Activated naive CD8-positive, alpha-beta T cell (primary cell): Measurements from ENCODE around the gene SPC24.

Experiments used
- H3K27ac Mint-ChIP-seq: one replicate; pipeline ENCODE4 v1.8.0; 2021; ENCODE audit warnings: mixed read lengths
- H3K27me3 Mint-ChIP-seq: one replicate; pipeline ENCODE4 v1.8.0; 2021; ENCODE audit warnings: mixed read lengths
- H3K36me3 Mint-ChIP-seq: one replicate; pipeline ENCODE4 v1.8.0; 2021; ENCODE audit warnings: mixed read lengths
- H3K4me1 Mint-ChIP-seq: one replicate; pipeline ENCODE4 v1.8.0; 2021; ENCODE audit warnings: low read depth, mixed read lengths
- H3K4me3 Mint-ChIP-seq: one replicate; pipeline ENCODE4 v1.8.0; 2021; ENCODE audit warnings: mild to moderate bottlenecking, mixed read lengths
- H3K9me3 Mint-ChIP-seq: one replicate; pipeline ENCODE4 v1.8.0; 2021; ENCODE audit warnings: low read depth, mixed read lengths

Gene SPC24, protein sequence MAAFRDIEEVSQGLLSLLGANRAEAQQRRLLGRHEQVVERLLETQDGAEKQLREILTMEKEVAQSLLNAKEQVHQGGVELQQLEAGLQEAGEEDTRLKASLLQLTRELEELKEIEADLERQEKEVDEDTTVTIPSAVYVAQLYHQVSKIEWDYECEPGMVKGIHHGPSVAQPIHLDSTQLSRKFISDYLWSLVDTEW

GRCh38 chr19:11155373-11156120 lies at the start of gene SPC24:
Gene SPC24 (minus strand): TSS chr19:11155782. CDS start chr19:11155776, 6 bp downstream.
- Mint-ChIP-seq H3K4me3 (peak within 1 kb of the TSS; percentile 87), H3K4me1 (peaks cover 4% of the 10 kb centered on the region)

DNA sequence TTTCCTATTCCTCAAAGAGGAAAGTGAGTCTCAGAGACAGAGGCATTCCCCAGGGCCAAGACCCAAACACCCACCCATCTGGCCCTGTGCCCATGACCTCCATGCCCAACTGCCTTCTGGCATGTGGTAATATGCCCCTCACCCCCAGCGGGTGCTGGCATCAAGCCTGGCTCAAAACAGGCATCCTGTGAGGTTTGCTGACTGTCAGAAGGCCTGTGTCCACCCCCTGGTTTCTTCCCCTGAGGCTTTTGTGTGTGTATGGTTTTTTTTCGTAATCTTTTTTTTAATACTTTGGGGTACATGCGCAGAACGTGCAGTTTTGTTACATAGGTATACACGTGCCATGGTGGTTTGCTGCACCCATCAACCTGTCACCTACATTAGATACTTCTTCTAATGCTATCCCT lies 49.4 kb upstream of the SPC24 start:
- no peaks in the 10 kb centered on the region for H3K27me3 Mint-ChIP-seq
- no peak overlapping the region for H3K4me3 Mint-ChIP-seq
- no peaks in the 10 kb centered on the region for H3K9me3 Mint-ChIP-seq
- no peak overlapping the region for H3K27ac Mint-ChIP-seq
- H3K36me3 Mint-ChIP-seq = no peaks in the 10 kb centered on the region
- no peaks in the 10 kb centered on the region for H3K4me1 Mint-ChIP-seq

More at GRCh38 chr19:11155373-11156120, at the start of gene SPC24:
- H3K36me3 Mint-ChIP-seq = no peaks in the 10 kb centered on the region
- H3K9me3 Mint-ChIP-seq = no peaks in the 10 kb centered on the region
- H3K27ac Mint-ChIP-seq = peak within 1 kb of the TSS; percentile 64
- H3K27me3 Mint-ChIP-seq = no peaks in the 10 kb centered on the region

DNA sequence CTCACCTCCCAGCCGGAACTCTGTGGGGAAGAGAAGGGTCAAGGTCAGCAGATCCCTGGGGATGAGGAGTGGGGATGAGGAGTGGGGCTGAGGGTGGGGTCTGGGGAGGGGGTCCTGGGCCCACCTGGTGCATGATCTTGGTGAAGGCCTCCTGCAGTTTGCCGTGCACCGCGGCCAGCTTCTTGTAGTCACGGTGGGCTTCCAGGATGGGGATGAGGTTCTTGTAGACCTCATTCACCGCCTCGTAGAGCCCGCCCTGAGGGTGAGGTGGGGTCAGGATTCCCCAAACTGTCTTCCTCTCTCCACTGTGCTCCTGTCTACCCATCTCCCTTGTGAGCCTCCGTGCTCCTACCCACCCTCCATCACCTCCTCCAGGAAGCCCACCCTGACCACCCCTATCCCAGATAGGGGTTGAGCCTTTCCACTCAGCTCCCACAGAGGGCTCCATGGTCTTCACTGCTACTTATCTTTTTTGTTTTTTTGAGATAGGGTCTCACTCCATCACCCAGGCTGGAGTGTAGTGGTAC lies 48.6 kb upstream of the SPC24 start:
- H3K27me3 Mint-ChIP-seq = no peaks in the 10 kb centered on the region
- no peak overlapping the region for H3K27ac Mint-ChIP-seq
- no peaks in the 10 kb centered on the region for H3K9me3 Mint-ChIP-seq
- H3K4me1 Mint-ChIP-seq = no peaks in the 10 kb centered on the region
- H3K4me3 Mint-ChIP-seq = no peak overlapping the region
- no peaks in the 10 kb centered on the region for H3K36me3 Mint-ChIP-seq

DNA sequence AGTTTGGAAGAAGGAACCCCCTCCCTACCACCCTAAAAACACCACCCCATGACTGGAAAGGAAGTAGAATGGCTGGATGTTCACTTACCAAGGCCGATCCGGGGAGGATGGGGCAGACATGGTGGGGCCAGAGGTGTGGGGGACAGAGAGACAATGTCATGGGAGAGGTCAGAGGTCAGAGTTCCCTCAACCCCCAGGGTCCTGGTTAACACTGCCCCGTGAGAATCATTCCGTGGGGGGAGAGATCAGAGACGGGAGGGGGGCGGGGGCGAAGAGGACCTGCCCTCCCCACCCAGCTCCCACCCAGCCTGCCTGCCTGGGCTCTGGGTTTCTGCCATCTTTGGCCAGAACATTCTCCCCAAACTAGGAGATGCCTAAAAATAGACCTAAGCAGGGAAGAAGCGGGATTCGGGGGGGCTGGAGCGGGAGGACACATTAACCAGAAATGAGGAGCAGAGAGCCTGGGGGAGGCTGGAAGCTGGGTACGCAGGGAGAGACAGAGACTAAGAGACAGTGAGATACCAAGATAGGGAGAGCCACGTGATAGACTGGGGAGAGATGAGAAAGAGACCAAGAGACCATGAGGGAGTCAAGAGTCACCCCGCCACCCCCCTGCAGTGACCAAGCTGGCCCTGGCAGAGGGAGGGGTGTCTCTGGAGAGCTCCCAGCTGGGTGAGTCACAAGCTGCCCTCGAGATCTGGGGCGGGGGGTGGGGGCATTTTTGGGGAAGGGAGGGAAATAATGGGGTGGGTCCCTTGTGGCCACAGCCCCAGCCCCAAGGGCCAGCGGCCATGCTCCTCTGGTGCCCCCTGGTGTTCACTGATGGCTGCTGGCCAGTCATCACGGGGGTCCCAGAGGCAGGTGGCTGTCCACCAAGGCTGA lies 47.9 kb upstream of the SPC24 start:
- no peaks in the 10 kb centered on the region for H3K27me3 Mint-ChIP-seq
- no peak overlapping the region for H3K27ac Mint-ChIP-seq
- no peaks in the 10 kb centered on the region for H3K4me1 Mint-ChIP-seq
- no peaks in the 10 kb centered on the region for H3K9me3 Mint-ChIP-seq
- no peaks in the 10 kb centered on the region for H3K36me3 Mint-ChIP-seq
- no peak overlapping the region for H3K4me3 Mint-ChIP-seq

DNA sequence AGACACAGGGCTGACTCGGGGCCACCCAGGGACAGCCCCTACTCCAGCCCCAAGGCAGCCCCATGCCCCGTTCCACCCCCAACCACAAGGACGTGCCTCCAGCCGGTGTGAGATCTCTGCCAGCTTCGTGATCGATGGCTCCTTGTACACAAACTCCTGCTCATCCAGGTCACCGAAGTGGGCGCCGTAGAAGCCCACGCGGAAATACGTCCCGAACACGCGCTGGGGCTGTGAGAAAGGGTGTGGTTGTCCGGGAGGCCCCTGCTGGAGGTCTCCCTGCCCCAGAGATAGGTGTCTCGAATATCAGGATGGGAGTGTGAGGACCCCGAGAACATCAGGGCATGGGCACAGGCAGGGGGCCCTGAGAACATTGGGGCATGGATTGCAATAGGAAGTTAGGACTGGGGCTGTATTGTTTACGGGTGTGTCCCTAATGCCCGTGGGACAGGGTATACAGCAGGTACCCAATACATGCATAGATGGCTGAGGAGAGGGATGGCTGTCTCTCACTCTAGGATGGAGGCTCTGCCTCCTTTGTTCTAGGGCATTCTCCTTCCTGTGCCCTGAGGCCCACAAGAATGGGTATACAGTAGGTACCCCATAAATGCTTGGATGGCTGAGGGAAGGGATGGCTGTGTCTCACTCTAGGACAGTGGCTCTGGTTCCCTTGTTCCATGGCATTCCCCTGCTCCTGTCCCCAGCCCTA lies 47.1 kb upstream of the SPC24 start:
- H3K36me3 Mint-ChIP-seq = no peaks in the 10 kb centered on the region
- no peaks in the 10 kb centered on the region for H3K27me3 Mint-ChIP-seq
- no peaks in the 10 kb centered on the region for H3K9me3 Mint-ChIP-seq
- no peaks in the 10 kb centered on the region for H3K4me1 Mint-ChIP-seq
- H3K27ac Mint-ChIP-seq = no peak overlapping the region
- no peak overlapping the region for H3K4me3 Mint-ChIP-seq

- H3K4me1 Mint-ChIP-seq = no peaks in the 10 kb centered on the region
- no peak overlapping the region for H3K27ac Mint-ChIP-seq
- H3K4me3 Mint-ChIP-seq = no peak overlapping the region
- H3K36me3 Mint-ChIP-seq = no peaks in the 10 kb centered on the region
- no peaks in the 10 kb centered on the region for H3K27me3 Mint-ChIP-seq
- no peaks in the 10 kb centered on the region for H3K9me3 Mint-ChIP-seq
These were observed 46.2 kb upstream of the SPC24 start for GRCh38 chr19:11201791-11202190.

DNA sequence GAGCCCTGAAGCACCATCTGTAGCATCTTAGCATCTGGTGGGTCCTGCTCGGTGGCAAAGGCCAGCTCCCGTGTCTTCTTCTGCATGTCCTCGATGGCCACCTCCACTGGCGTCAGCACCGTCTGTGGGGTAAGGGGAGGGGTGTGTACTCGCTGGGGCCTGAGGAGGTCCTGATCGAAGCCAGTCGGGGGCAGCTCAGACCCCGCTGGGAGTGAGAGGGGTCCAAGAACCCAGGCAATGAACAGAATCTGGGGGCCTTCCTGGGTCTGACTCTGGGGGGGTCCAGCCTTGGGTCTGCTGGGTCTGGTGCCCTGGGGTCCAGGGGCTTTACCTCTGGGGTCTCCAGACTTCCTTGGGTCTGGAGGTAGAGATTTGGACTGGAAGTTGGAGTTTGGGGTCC lies 45.3 kb upstream of the SPC24 start:
- no peaks in the 10 kb centered on the region for H3K27me3 Mint-ChIP-seq
- H3K27ac Mint-ChIP-seq = no peak overlapping the region
- H3K36me3 Mint-ChIP-seq = no peaks in the 10 kb centered on the region
- H3K4me3 Mint-ChIP-seq = no peak overlapping the region
- no peaks in the 10 kb centered on the region for H3K9me3 Mint-ChIP-seq
- H3K4me1 Mint-ChIP-seq = peaks cover 3% of the 10 kb centered on the region

DNA sequence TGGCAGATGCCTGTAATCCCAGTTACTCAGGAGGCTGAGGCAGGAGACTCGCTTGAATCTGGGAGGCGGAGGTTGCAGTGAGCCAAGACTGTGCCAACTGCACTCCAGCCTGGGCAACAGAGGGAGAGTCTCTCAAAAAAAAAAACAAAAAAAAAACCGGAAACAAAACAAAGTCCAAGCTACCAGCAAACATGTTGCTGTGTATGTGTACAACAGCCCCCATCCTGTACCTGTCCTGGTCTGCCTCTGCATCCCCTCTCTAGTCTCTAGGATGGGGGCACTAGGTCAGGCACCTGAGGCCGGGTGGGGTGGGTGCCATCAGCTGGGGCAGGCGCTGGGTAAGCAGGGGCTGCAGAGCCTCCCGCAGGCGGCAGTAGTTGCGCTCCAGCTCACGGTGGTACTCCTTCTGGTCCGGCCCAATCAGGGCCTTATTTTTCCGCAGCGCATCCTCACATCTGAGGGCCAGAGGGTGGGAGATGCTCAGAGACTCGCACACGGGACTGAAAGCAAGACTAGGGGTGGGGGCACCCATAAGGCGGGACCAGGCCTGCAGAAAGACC lies 44.5 kb upstream of the SPC24 start:
- no peaks in the 10 kb centered on the region for H3K36me3 Mint-ChIP-seq

DNA sequence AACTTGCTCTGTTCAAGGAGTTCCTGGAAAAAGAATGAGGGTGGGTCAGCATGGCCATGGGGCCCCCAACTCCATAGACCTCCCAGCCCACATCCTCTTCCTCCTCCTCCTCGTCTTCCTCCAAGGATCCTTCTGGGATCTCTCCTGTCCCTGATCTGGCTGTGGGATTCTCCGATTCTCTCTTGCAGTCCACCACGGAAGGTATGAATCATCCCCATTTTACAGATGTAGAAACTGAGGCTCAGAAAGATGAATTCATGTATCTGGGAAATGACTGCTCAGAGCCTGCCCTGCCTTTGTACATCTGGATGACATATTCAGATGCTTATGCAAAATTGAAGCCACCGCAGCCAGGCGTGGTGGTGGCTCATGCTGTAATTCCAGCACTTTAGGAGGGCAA lies 43.9 kb upstream of the SPC24 start:
- H3K4me3 Mint-ChIP-seq = no peak overlapping the region
- peaks cover 6% of the 10 kb centered on the region for H3K4me1 Mint-ChIP-seq
- H3K9me3 Mint-ChIP-seq = no peaks in the 10 kb centered on the region
- H3K27ac Mint-ChIP-seq = no peak overlapping the region
- H3K27me3 Mint-ChIP-seq = no peaks in the 10 kb centered on the region
- no peaks in the 10 kb centered on the region for H3K36me3 Mint-ChIP-seq

More for the DNA sequence above, 44.5 kb upstream of the SPC24 start:
- H3K9me3 Mint-ChIP-seq = no peaks in the 10 kb centered on the region
- H3K4me3 Mint-ChIP-seq = no peak overlapping the region
- H3K27me3 Mint-ChIP-seq = no peaks in the 10 kb centered on the region
- peaks cover 6% of the 10 kb centered on the region for H3K4me1 Mint-ChIP-seq
- H3K27ac Mint-ChIP-seq = no peak overlapping the region

GRCh38 chr19:11198769-11199424 lies 43.3 kb upstream of the SPC24 start:
- H3K4me3 Mint-ChIP-seq = peak overlapping the region; percentile 46
- peaks cover 6% of the 10 kb centered on the region for H3K4me1 Mint-ChIP-seq
- no peaks in the 10 kb centered on the region for H3K9me3 Mint-ChIP-seq
- H3K27ac Mint-ChIP-seq = no peak overlapping the region
- H3K27me3 Mint-ChIP-seq = no peaks in the 10 kb centered on the region
- no peaks in the 10 kb centered on the region for H3K36me3 Mint-ChIP-seq

GRCh38 chr19:11198175-11198534 lies 42.6 kb upstream of the SPC24 start:
- H3K36me3 Mint-ChIP-seq = no peaks in the 10 kb centered on the region
- no peaks in the 10 kb centered on the region for H3K27me3 Mint-ChIP-seq
- peaks cover 6% of the 10 kb centered on the region for H3K4me1 Mint-ChIP-seq
- peak overlapping the region; percentile 80 for H3K4me3 Mint-ChIP-seq
- no peak overlapping the region for H3K27ac Mint-ChIP-seq
- no peaks in the 10 kb centered on the region for H3K9me3 Mint-ChIP-seq

- Mint-ChIP-seq H3K27ac (no peak within 1 kb of the TSS), H3K27me3 (no peaks in the 10 kb centered on the region), H3K4me3 (peak within 1 kb of the TSS; percentile 80), H3K9me3 (no peaks in the 10 kb centered on the region), H3K4me1 (peaks cover 6% of the 10 kb centered on the region), H3K36me3 (no peaks in the 10 kb centered on the region)
These were observed 42.0 kb upstream of the SPC24 start, which contains the start of gene KANK2 for GRCh38 chr19:11197291-11198174. Gene KANK2 (minus strand): TSS chr19:11197545. CDS start chr19:11194511, 3,034 bp downstream.
